Thymus (tissue), 11 donors: ENCODE data around the gene NCKAP1. TPM values are rescaled to one million over a fixed set of nuclear protein-coding genes. Genes with fewer than 3 reads are reported as not detected.
"Not testable (repeated sequence)": the region's sequence is repeated elsewhere in the genome, so short reads cannot be mapped to it uniquely, and the experiment has no call there.

Source experiments
- DNase-seq, 9 donors: peaks; one replicate each; pipeline ENCODE4 v3.0.0-alpha.2; 2013; ENCODE audit warnings: low spot score in 9 of 9, low read depth in 6 of 9, missing footprints in 1 of 9
- H3K27ac ChIP-seq, 2 donors: one replicate each; pipeline ENCODE4 v1.5.1; 2013; ENCODE audit warnings: control low read depth in 1 of 2, low read depth in 1 of 2, low read length in 1 of 2, mild to moderate bottlenecking in 1 of 2, moderate library complexity in 1 of 2
- H3K27me3 ChIP-seq, 2 donors: one replicate each; pipeline ENCODE4 v1.5.1; 2013; ENCODE audit warnings: low read length in 1 of 2; ENCODE audit not compliant: control insufficient read depth in 2 of 2, insufficient read depth in 1 of 2
- H3K36me3 ChIP-seq, 2 donors: one replicate each; pipeline ENCODE4 v1.5.1; 2013; ENCODE audit warnings: low read length in 1 of 2, mild to moderate bottlenecking in 1 of 2, moderate library complexity in 1 of 2; ENCODE audit not compliant: control insufficient read depth in 2 of 2, insufficient read depth in 2 of 2
- H3K4me1 ChIP-seq, 2 donors: one replicate each; pipeline ENCODE4 v1.5.1; 2013; ENCODE audit warnings: low read length in 2 of 2; ENCODE audit not compliant: control insufficient read depth in 2 of 2, insufficient read depth in 2 of 2
- H3K4me3 ChIP-seq, 2 donors: one replicate each; pipeline ENCODE4 v1.5.1; 2013; ENCODE audit warnings: low read length in 2 of 2, control low read depth in 1 of 2, mild to moderate bottlenecking in 1 of 2
- H3K9me3 ChIP-seq, 2 donors: one replicate each; pipeline ENCODE4 v1.5.1; 2013; ENCODE audit warnings: low read length in 1 of 2, mild to moderate bottlenecking in 1 of 2; ENCODE audit not compliant: control insufficient read depth in 2 of 2, insufficient read depth in 1 of 2
- WGBS: extraction: QIAGEN DNeasy Blood & Tissue Kit; methylation state at CpG from one replicate; pipeline ENCODE4 v1.1.7; 2013; 5-methylcytosine and 5-hydroxymethylcytosine counted together
- polyA plus RNA-seq: library from polyadenylated mRNA; stranded (reverse); fragments of 200-250 nt; gene quantifications from one replicate; pipeline ENCODE4 v1.2.3, GENCODE V29; 2013
- total RNA-seq: library from RNA; stranded (reverse); fragments of 120-200 nt; gene quantifications from one replicate; pipeline ENCODE4 v1.2.4, GENCODE V29; 2013
- donor health status: healthy.

Gene NCKAP1
- total and polyA plus RNA-seq, 2 donors: 23.7 to 36.8 TPM

DNA sequence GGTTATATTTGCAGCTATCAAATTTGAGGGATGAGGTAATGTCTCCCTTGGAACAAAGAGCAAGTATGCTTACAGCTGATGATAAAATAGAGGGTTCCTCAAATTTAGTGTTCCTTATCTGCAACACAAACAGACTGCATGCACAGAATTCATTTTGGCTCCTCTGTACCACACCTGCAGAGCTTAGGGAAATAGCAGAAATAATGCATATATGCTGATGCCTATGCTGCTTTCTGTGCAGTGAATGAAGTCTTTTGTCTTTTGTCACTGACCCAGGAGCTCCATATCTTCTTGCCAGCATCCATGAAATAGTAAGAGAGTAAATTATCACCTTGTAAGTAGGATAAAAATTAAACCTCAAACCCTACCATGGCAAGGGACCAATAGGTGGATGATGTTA lies 69.8 kb downstream of the NCKAP1 start:
- H3K4me3 ChIP-seq: no peak overlapping the region
- no peaks in the 10 kb centered on the region for H3K36me3 ChIP-seq
- H3K27ac ChIP-seq: no peak overlapping the region
- no peaks in the 10 kb centered on the region for H3K9me3 ChIP-seq
- no peak for DNase-seq
- H3K4me1 ChIP-seq: no peaks in the 10 kb centered on the region
- no peaks in the 10 kb centered on the region for H3K27me3 ChIP-seq

DNA sequence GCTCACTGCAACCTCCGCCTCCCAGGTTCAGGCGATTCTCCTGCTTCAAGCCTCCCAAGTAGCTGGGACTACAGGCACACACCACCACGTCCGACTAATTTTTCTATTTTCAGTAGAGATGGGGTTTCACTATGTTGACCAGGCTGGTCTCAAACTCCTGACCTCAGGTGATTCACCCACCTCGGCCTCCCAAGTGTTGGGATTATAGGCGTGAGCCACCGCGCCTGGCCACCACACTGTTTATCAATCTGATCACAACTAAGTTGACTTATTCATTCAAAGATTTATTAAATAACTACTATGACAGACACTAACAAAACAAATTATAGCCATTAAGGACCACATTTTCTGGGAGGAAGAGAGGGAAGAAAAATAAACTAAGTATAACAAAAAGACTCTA lies 71.9 kb downstream of the NCKAP1 start:
- not testable (repeated sequence) for H3K27ac ChIP-seq, H3K4me3 ChIP-seq, DNase-seq, H3K9me3 ChIP-seq, H3K27me3 ChIP-seq, H3K4me1 ChIP-seq, H3K36me3 ChIP-seq
- WGBS: 98% methylated on average over 8 of the region's 8 CpGs

DNA sequence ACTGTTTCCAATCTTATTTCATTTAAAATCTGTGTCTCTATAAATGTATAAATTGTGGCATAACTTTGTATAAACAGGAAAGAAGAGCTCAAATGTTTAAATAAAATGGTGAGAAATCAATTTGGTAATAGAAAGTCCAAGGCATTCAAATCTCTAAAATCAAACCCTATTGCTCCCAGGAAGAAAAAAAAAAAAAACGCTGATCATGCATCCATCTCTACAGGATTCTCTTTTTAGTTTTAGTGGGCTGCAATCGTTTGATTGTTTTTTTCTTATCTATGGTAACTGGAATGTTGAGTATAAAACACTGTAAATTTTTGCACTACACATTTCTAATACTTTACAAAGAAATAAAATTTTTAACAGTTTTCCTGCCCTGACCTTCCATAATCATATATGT lies 75.6 kb downstream of the NCKAP1 start:
- Histone ChIP-seq H3K27me3 (no peaks in the 10 kb centered on the region), H3K9me3 (no peaks in the 10 kb centered on the region), H3K36me3 (no peaks in the 10 kb centered on the region), H3K4me3 (no peak overlapping the region), H3K27ac (no peak overlapping the region), H3K4me1 (no peaks in the 10 kb centered on the region)
- 93% methylated on average over 2 of the region's 2 CpGs for WGBS
- no peak for DNase-seq

DNA sequence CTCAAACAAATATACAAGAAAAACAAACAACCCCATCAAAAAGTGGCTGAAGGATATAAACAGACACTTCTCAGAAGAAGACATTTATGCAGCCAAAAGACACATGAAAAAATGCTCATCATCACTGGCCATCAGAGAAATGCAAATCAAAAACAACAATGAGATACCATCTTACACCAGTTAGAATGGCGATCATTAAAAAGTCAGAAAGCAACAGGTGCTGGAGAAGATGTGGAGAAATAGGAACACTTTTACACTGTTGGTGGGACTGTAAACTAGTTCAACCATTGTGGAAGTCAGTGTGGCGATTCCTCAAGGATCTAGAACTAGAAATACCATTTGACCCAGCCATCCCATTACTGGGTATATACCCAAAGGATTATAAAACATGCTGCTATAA lies 77.4 kb downstream of the NCKAP1 start:
- not testable (repeated sequence) for DNase-seq, H3K36me3 ChIP-seq, H3K27ac ChIP-seq, H3K4me1 ChIP-seq, H3K27me3 ChIP-seq, H3K9me3 ChIP-seq, H3K4me3 ChIP-seq
- 98% methylated on average over 1 of the region's 2 CpGs for WGBS

DNA sequence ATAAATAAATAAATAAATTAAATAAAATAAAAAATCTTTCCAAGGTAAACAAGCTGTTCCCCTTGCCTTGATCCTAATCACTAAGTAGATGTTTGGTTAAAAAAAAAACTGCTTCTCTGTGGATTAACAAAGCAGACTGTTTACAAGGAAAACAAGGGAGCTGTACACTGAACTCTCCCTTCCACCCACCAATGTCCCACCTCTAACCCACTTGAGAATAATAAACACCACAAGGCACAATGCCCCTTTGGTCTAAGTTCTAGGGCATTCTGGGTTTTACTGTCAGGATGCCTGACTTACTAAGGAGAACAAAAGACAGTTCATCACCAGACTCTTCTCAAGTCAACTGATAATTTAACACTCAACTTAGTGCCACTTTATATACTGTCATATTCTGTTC lies 83.5 kb downstream of the NCKAP1 start:
- DNase-seq: no peak
- no peaks in the 10 kb centered on the region for H3K27me3 ChIP-seq
- H3K27ac ChIP-seq: no peak overlapping the region
- no peaks in the 10 kb centered on the region for H3K36me3 ChIP-seq
- H3K9me3 ChIP-seq: no peaks in the 10 kb centered on the region
- no peak overlapping the region for H3K4me3 ChIP-seq
- H3K4me1 ChIP-seq: no peaks in the 10 kb centered on the region

DNA sequence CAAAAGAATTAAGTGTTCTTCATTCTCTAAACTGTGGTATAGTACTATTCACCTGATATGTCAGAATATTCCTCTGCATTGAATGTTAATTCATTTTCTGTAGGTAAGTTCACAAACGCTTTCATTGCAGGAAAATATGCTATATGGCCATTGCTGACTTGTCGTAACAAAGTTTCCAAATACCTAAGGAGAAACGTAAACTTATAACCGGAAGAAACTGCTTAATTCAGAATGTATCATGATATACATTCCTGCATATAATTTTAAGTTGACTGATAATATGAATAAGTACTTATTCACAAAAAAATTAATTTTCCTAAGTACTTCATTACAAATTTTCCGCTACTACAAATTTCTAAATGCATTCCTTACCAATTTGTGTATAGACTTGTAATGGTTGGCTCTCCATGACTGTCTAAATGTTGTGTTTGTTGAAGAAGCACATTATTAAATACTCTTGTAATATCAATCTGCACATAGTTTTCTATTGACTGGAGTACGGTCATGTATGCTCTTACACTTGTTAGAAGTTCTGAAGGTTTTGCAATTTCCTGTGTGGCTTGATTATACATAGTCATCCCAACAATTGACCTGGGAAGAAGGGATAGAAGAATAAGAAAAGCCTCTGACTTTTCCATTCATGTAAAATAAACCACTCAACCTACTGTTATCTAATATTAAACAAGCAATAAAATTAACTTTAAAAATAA lies 85.4 kb downstream of the NCKAP1 start:
- no peaks in the 10 kb centered on the region for H3K27me3 ChIP-seq
- no peak overlapping the region for H3K27ac ChIP-seq
- no peaks in the 10 kb centered on the region for H3K9me3 ChIP-seq
- H3K4me3 ChIP-seq: no peak overlapping the region
- WGBS: 96% methylated on average over 6 of the region's 6 CpGs
- H3K4me1 ChIP-seq: no peaks in the 10 kb centered on the region
- DNase-seq: no peak
- H3K36me3 ChIP-seq: no peaks in the 10 kb centered on the region

DNA sequence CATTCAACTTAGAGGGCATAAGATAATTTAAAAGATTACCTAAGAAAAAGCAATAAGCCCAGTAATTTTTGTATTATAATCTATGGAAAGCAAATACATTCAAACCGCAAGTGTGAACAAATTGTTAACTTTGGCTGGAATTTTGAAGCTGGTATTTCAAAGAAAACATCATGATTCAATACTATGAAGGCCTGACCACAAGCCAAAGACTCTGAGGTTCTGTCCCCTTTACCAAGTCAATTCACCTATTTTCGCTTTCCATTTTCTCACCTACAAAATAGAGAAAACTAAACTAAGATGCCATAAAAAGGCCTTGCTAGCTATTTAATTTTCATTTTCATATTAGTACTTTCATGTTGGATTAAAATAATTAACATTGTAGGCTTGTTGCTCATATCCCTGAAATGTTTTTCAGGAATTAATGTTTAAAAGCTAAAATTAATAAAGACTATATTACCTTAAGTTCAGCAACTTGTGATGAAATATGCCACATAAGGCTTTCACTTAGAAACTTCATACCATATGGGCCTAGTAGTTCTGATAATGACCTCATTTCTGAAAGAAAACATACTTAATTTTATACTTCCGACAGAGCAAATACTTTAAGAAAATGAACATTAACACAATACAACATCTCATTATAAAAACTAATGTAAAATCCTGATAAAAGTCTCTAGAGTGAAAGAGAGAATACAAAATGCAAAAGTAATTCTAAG lies 86.2 kb downstream of the NCKAP1 start:
- no peak for DNase-seq
- H3K27ac ChIP-seq: no peak overlapping the region
- no peaks in the 10 kb centered on the region for H3K4me1 ChIP-seq
- 93% methylated on average over 3 of the region's 3 CpGs for WGBS
- no peaks in the 10 kb centered on the region for H3K9me3 ChIP-seq
- no peaks in the 10 kb centered on the region for H3K27me3 ChIP-seq
- no peak overlapping the region for H3K4me3 ChIP-seq
- H3K36me3 ChIP-seq: no peaks in the 10 kb centered on the region

DNA sequence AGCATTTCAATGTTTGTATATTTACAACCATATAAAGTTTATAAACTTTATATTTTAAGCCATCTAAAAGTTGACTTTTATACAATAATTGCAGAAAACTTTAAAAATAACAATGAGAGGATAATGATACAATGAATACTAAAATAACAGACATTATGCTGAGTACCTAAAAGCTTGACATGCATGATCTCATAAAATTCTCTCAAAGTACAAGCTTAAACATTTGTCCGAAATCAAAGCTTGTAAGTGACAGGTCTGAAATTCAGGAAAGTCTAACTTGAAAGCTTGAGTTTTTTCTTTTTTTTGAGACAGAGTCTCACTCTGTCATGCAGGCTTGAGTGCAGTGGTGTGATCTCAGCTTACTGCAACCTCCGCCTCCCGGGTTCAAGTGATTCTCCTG lies 87.7 kb downstream of the NCKAP1 start:
- H3K27me3 ChIP-seq: no peaks in the 10 kb centered on the region
- H3K36me3 ChIP-seq: no peaks in the 10 kb centered on the region
- H3K9me3 ChIP-seq: no peaks in the 10 kb centered on the region
- no peak for DNase-seq
- no peaks in the 10 kb centered on the region for H3K4me1 ChIP-seq
- H3K27ac ChIP-seq: no peak overlapping the region
- WGBS: 98% methylated on average over 3 of the region's 3 CpGs
- H3K4me3 ChIP-seq: no peak overlapping the region

DNA sequence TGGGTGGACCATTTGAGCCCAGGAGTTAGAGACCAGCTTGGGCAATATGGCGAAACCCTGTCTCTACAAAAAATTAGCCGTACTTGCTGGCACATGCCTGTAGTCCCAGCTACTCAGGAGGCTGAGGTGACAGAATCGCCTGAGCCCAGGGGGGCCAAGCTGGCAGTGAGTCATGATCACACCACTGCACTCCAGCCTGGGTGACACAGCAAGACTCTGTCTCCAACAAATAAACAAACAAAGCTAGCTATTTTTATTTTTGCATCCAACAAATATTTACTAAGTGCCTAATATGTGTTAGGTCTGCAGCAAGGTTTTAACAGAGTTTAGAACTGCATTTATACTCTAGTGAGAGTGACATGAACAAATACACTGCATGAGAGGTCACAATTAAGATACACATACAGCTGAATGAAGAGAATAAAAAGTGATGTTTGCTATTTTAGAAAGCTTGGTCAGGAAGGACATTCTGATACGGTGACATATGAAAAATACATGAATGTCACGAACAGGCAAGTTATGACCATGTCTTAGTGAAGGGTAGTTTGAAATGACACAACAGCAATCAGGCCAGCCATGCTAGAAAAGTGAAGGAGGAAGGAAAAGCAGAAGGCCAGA lies 88.6 kb downstream of the NCKAP1 start:
- H3K27ac ChIP-seq: no peak overlapping the region
- WGBS: 89% methylated on average over 5 of the region's 5 CpGs
- H3K4me3 ChIP-seq: no peak overlapping the region
- no peaks in the 10 kb centered on the region for H3K4me1 ChIP-seq
- no peaks in the 10 kb centered on the region for H3K27me3 ChIP-seq
- DNase-seq: no peak
- H3K9me3 ChIP-seq: no peaks in the 10 kb centered on the region
- no peaks in the 10 kb centered on the region for H3K36me3 ChIP-seq
